GM12878 (cell line): Measurements from ENCODE around the gene NTRK3. TPM values are rescaled to one million over a fixed set of nuclear protein-coding genes. Genes with fewer than 3 reads are reported as not detected.

Experiments used
- ATAC-seq: fragments of 200-7000 bp; cut with Tn5 transposase; 3 replicates; pipeline ENCODE4 v1.9.1; 2020; ENCODE audit warnings: mild to moderate bottlenecking, moderate library complexity
- BruUV-seq: library from RNA; stranded (reverse); fragments of 400-500 nt; replicated peaks from 2 replicates; lab custom pipeline; 2021; lab: Mats Ljungman, UMichigan
- CTCF ChIA-PET: fragments of 300-600 bp; sonication (Branson Sonifier 250); formaldehyde crosslinking; extraction: SDS; loops from one replicate; lab custom pipeline; 2021; ENCODE audit warnings: inconsistent platforms; lab: Yijun Ruan, JAX
- POLR2A ChIA-PET: fragments of 350-600 bp; formaldehyde crosslinking; extraction: SDS; loops from one replicate; lab custom pipeline; 2021; ENCODE audit warnings: inconsistent platforms; lab: Charles Lee
- RAD21 ChIA-PET: fragments of 300-600 bp; sonication (Branson Sonifier 250); formaldehyde crosslinking; loops from one replicate; lab custom pipeline; 2023; ENCODE audit warnings: antibody characterized with exemption; ENCODE audit not compliant: unreplicated experiment; lab: Charles Lee
- SMC1A ChIA-PET: fragments of 300-600 bp; sonication (Branson Sonifier 250); formaldehyde crosslinking; loops from one replicate; lab custom pipeline; 2023; ENCODE audit not compliant: unreplicated experiment, uncharacterized antibody; lab: Charles Lee
- DNase-seq: peaks from one replicate; pipeline ENCODE4 v3.0.0-alpha.2; 2011; ENCODE audit warnings: low read depth, low spot score
- FAIRE-seq: peaks from 3 replicates; lab custom pipeline; 2011; peaks lifted over from hg19 to GRCh38; lab: Jason Lieb, UNC
- H2AFZ ChIP-seq: 2 replicates; pipeline ENCODE4 v1.6.0; 2011; ENCODE audit warnings: low read depth, low read length, control low read depth; ENCODE audit not compliant: control insufficient read depth
- H3K27ac ChIP-seq: 2 replicates; pipeline ENCODE4 v1.5.1; 2011; ENCODE audit warnings: control low read depth; ENCODE audit not compliant: control insufficient read depth, insufficient read depth
- H3K27me3 ChIP-seq, 2 experiments: replicated peaks in 1 of 2; 2 replicates each; pipeline versions ENCODE4 v1.6.0 to v1.6.1; 2011; ENCODE audit warnings: low read length in 1 of 2; ENCODE audit not compliant: control insufficient read depth in 2 of 2, insufficient read depth in 2 of 2
- H3K36me3 ChIP-seq, 2 experiments: 2 replicates each; pipeline ENCODE4 v1.5.1; 2011; ENCODE audit warnings: low read length in 1 of 2; ENCODE audit not compliant: control insufficient read depth in 2 of 2, insufficient read depth in 2 of 2
- H3K4me1 ChIP-seq: 2 replicates; pipeline ENCODE4 v1.6.1; 2011; ENCODE audit warnings: mild to moderate bottlenecking, low read length, moderate library complexity, mixed read lengths; ENCODE audit not compliant: control insufficient read depth, insufficient read depth
- H3K4me2 ChIP-seq: 2 replicates; pipeline ENCODE4 v1.6.0; 2011; ENCODE audit warnings: control low read depth; ENCODE audit not compliant: control insufficient read depth, insufficient read depth
- H3K4me3 ChIP-seq: fragments of 200-600 bp; sonication (generic); 2 replicates; pipeline ENCODE4 v1.5.1; 2016
- H3K79me2 ChIP-seq: 2 replicates; pipeline ENCODE4 v1.6.0; 2011; ENCODE audit warnings: low read length; ENCODE audit not compliant: control insufficient read depth, insufficient read depth
- H3K9ac ChIP-seq: 2 replicates; pipeline ENCODE4 v1.8.0; 2011; ENCODE audit warnings: low read length, control low read depth, mixed read lengths; ENCODE audit not compliant: control insufficient read depth, insufficient read depth
- H3K9me3 ChIP-seq: replicated peaks from 3 replicates; pipeline ENCODE4 v1.5.1; 2011; ENCODE audit warnings: mild to moderate bottlenecking, low read length; ENCODE audit not compliant: control insufficient read depth, insufficient read depth
- H4K20me1 ChIP-seq: 2 replicates; pipeline ENCODE4 v1.6.0; 2011; ENCODE audit not compliant: control insufficient read depth, insufficient read depth
- CHD2 ChIP-seq: IDR thresholded peaks from 2 replicates; pipeline ENCODE4 v1.6.1; 2011; ENCODE audit warnings: low read depth, low read length, improper control_type of control experiment, borderline replicate concordance
- PAX5 ChIP-seq: IDR thresholded peaks from 2 replicates; pipeline ENCODE4 v1.6.1; 2011; ENCODE audit warnings: low read depth, low read length, borderline replicate concordance
- POLR2A ChIP-seq: IDR thresholded peaks from 2 replicates; pipeline ENCODE4 v1.6.1; 2011; ENCODE audit warnings: low read depth, mild to moderate bottlenecking, low read length
- POLR2AphosphoS5 ChIP-seq: IDR thresholded peaks from 2 replicates; pipeline ENCODE4 v1.6.1; 2011; ENCODE audit warnings: mild to moderate bottlenecking, low read length, inconsistent platforms
- POU2F2 ChIP-seq: IDR thresholded peaks from 3 replicates; pipeline ENCODE4 v1.6.1; 2011; ENCODE audit warnings: low read depth, mild to moderate bottlenecking, low read length, borderline replicate concordance
- RELB ChIP-seq: fragments of 450-650 bp; IDR thresholded peaks from 2 replicates; pipeline ENCODE4 v1.6.1; 2017; ENCODE audit warnings: low read depth, mild to moderate bottlenecking, moderate library complexity
- SUZ12 ChIP-seq: fragments of 200-600 bp; sonication (generic); IDR thresholded peaks from one replicate; pipeline ENCODE4 v1.6.1; 2018; ENCODE audit warnings: antibody characterized with exemption, mild to moderate bottlenecking; ENCODE audit not compliant: unreplicated experiment
- WGBS: methylation state at CpG from one replicate; pipeline ENCODE4 v1.1.6; 2016; ENCODE audit warnings: low lambda C conversion rate; ENCODE audit not compliant: insufficient replicate concordance, insufficient coverage; ENCODE audit errors: missing lambda C conversion rate; 5-methylcytosine and 5-hydroxymethylcytosine counted together
- in situ Hi-C: fragments of 300-500 bp; cut with MboI; formaldehyde crosslinking; loops from 9 replicates; pipeline ENCODE4 v1.14.3; 2018; ENCODE audit warnings: mixed read lengths
- intact Hi-C: fragments of 100-400 bp; cut with micrococcal nuclease; formaldehyde crosslinking; loops from one replicate; pipeline ENCODE4 v1.14.2; 2022; ENCODE audit not compliant: unreplicated experiment
- polyA plus RNA-seq, 11 experiments: library from polyadenylated mRNA; depleted of rRNA in 4 of 11; unstranded in 6 of 11; stranded (reverse) in 5 of 11; fragments of >200 nt; fragmentation: Nextera tagmentation in 4 of 11; fragmentation: Illumina TruSeq in 1 of 11; extraction: Ambion mirVana in 4 of 11; extraction: Trizol in 1 of 11; gene quantifications; 1 replicate in 1 of 11; 2 replicates in 10 of 11; pipeline versions ENCODE4 v1.2.1 to v1.2.3, GENCODE V29; 2011 to 2016; ENCODE audit warnings: inconsistent platforms in 2 of 11, missing spikeins in 2 of 11, low read depth in 1 of 11
- total RNA-seq, 4 experiments: library from RNA; depleted of rRNA in 3 of 4; stranded (reverse); fragments of >200 nt in 3 of 4; fragmentation: Illumina TruSeq in 1 of 4; extraction: Trizol in 1 of 4; gene quantifications; 2 replicates each; pipeline versions ENCODE4 v1.2.1 to v1.2.3, GENCODE V29; 2013 to 2021
- TF ChIP-seq, protein P1 (sequence below), 3 experiments: IDR thresholded peaks in 2 of 3; conservative IDR thresholded peaks in 1 of 3; 2 replicates each; pipeline ENCODE4 v1.5.1; 2011; ENCODE audit warnings: low read depth in 3 of 3, low read length in 3 of 3, mild to moderate bottlenecking in 3 of 3, control low read depth in 2 of 3, moderate library complexity in 2 of 3, inconsistent platforms in 1 of 3, mixed read lengths in 1 of 3; ENCODE audit not compliant: control insufficient read depth in 2 of 3, insufficient read depth in 1 of 3; ENCODE audit errors: extremely low read depth in 1 of 3

NTRK3 gene
- total and polyA plus RNA-seq, 10 of the 15 experiments (the other 5 are each of a cell fraction or from before 2014, with no cell fraction given), result not detected

DNA sequence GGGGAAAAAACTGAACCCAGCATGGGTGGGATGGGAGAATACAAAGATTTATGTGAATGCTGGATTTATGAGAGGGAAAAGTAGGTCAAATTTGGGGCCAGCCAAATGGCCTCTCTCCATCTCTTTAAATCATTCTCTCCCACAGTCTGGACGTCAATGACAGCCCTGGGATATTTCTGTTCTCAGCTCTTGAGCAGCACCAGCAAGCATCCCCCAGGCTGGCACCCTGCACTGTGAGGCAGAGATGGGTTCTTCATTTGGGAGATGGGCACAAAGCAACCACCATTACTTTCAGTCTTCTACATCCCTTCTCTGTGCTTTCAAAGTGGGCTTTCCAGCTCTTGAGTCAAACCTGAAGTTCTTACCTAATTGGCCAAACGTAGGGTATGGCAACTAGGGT, 321.0 kb downstream of the NTRK3 start:
- ChIA-PET SMC1A (no interaction called here), RAD21 (no interaction called here), CTCF (no interaction called here), POLR2A (no interaction called here)
- intact Hi-C loops (no loop called here), in situ Hi-C loops (no loop called here)
- DNase-seq, result no peak
- Histone ChIP-seq H3K27ac (no peak overlapping the region), H3K9ac (no peak overlapping the region), H3K27me3 (no peaks in the 10 kb centered on the region), H2AFZ (no peak overlapping the region), H3K9me3 (no peaks in the 10 kb centered on the region), H3K4me2 (no peak overlapping the region), H4K20me1 (no peaks in the 10 kb centered on the region), H3K36me3 (no peaks in the 10 kb centered on the region), H3K4me3 (no peak overlapping the region), H3K79me2 (no peaks in the 10 kb centered on the region), H3K4me1 (no peaks in the 10 kb centered on the region)
- no peak for ATAC-seq
- BruUV-seq, result no TSS peak
- no peak for FAIRE-seq
- TF ChIP-seq POLR2AphosphoS5, result no peak
- no peak for TF ChIP-seq RELB
- no peak for TF ChIP-seq PAX5
- TF ChIP-seq CHD2, result no peak
- no peak for TF ChIP-seq POLR2A
- no peak for TF ChIP-seq POU2F2
- TF ChIP-seq SUZ12, result no peak
- TF ChIP-seq, protein P1, sequence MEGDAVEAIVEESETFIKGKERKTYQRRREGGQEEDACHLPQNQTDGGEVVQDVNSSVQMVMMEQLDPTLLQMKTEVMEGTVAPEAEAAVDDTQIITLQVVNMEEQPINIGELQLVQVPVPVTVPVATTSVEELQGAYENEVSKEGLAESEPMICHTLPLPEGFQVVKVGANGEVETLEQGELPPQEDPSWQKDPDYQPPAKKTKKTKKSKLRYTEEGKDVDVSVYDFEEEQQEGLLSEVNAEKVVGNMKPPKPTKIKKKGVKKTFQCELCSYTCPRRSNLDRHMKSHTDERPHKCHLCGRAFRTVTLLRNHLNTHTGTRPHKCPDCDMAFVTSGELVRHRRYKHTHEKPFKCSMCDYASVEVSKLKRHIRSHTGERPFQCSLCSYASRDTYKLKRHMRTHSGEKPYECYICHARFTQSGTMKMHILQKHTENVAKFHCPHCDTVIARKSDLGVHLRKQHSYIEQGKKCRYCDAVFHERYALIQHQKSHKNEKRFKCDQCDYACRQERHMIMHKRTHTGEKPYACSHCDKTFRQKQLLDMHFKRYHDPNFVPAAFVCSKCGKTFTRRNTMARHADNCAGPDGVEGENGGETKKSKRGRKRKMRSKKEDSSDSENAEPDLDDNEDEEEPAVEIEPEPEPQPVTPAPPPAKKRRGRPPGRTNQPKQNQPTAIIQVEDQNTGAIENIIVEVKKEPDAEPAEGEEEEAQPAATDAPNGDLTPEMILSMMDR (IDR thresholded peaks at IDR 0.05 in 2 of 3, conservative IDR thresholded peaks at IDR 0.05 in 1 of 3; ENCODE audit: control insufficient read depth in 2 of 3, extremely low read depth in 1 of 3, insufficient read depth in 1 of 3, low read depth in 3 of 3, low read length in 3 of 3), result no peak
- 0% methylated on average over 2 of the region's 2 CpGs for WGBS
